Measurements from ENCODE around the gene NUDT1.

The NUDT1 gene

GRCh38 chr7:2205036-2205780 lies 36.8 kb upstream of the NUDT1 start:
- peak; percentile 14 for DNase-seq

GRCh38 chr7:2208712-2209111 lies 33.3 kb upstream of the NUDT1 start:
- DNase-seq: no peak

DNA sequence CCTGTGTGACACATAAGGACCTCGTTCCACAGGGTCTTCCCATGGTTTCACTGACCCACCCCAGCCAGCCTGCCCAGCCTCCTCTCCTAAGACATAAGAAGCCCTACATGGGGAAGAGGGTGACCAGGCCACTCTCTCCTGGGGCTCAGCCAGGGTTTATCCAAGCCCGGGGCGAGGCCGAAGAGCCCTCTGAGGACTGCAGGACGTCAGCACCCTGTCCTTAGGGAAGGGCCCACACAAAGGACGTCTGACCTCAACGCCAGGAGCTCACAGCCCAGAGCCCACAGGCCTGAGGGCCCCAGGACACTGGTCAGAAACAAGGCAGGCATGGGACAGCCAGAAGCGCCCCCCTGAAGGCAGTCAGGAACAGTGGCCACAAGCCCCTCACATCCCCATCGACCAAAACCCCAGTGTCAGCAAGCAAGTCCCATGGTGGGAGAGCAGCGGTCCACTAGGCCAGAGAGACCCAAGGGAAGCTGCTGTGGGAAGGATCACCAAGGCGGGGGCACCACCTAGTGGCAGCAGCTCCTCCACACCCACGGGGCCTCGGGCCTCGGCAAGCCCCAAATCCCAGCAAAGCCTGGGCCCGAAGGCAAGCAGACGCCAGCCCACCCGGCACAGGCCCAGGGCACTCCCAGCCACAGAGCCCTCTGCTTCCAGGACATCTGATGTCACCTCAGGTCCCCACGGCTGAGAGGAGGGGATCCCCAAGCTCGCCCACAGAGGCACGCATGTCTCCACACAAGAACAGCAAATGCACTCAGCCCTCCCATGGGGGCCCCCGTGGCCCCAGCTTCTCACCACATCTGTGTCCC lies 32.7 kb upstream of the NUDT1 start:
- DNase-seq: peak; percentile 71

DNA sequence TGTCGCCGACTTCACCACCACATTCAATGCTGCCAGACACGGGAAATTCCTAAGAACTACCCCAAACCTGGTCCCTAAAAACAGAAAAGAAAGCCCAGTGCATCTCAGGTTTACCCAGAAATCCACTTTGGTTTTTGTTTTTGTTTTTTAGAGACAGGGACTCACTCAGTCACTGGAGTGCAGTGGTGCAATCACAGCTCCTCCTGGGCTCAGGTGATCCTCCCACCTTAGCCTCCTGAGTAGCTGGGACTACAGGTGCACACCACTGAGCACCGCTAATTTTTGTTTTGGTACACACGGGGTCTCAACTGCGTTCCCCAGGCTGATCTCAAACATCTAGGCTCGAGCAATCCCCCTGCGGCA lies 32.1 kb upstream of the NUDT1 start:
- no peak for DNase-seq

DNA sequence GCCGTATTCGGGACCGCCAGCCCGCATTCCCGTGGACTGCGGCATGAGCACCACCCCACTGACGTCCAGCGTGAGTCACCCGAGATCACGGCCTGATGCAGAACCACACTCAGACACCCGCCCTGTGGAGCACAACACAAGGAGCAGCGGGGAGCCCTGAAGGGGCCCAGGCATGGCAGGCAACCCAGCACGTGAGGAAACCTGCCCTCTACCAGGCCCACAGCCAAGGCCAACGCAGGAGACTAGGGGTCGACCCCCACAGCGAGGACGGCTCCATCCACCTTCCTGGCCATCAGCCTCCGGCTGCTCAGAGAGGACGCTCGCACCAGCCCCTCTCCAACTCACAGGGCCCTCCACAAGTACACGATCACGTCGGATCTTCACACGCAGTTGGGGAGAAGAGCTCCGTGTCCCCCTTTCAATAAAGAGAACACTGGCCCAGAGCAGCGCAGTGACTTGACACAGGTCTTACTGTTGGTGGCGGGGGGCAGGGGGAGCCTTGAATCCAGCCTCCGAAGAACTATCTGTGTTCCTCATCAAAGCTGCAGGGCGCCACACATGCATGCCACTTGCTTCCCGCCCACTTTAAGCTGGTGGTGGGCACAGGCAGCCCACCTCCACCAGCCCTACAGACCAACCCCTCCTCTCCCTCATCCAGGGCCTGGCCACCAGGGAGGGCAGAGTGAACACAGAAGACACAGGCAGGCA lies 31.3 kb upstream of the NUDT1 start:
- DNase-seq: no peak

DNA sequence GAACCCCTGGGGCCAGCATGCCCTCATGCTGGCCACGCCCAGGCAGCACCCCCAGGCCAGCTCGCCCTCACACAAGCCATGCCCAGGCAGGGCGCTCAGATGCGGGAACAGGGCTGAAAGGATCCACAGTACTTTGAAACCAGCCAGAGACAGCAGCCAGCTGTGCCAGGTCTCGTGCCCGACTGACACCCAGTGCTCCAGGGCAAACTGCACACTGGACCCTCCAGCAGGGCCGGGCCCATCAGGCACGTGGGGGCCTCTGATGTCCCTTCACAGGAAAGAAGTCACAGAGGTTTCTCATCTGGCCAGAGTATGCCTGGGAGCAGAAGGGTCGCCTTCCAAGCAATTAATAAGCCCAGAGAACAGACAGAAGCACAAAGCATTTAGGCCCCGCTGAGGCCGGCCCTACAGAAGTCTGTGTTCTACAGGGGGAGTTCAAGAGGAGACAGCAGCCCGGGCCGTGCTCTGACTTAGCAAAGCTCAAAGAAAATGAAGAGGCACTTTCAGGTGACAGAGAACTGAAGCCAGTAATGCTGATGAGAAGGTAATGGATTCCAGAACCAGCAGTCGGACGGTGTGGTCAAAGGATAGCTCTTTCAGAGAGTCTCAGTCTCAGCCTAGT lies 30.7 kb upstream of the NUDT1 start:
- DNase-seq: no peak

- DNase-seq: no peak
Measured at GRCh38 chr7:2211926-2212325, 30.1 kb upstream of the NUDT1 start.

DNA sequence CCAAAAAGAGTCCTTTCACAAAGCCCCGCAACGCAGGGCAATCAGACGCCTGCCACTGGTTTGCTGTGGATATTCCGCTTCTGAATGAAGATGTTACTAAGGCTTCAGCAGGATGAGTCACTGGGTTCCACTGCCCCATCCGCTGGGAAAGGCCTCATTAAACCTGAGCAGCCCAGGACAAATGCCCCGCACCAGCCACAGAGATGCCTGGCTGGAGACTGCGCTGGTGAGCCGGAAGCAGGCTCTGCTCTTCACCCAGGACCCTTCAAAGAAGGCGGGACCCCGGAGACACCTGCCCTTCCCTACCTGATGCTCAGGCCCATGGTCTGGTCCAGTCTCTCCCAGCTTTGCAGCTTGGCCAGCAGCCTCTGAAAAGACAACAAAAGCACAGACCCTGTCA lies 29.1 kb upstream of the NUDT1 start:
- no peak for DNase-seq

DNA sequence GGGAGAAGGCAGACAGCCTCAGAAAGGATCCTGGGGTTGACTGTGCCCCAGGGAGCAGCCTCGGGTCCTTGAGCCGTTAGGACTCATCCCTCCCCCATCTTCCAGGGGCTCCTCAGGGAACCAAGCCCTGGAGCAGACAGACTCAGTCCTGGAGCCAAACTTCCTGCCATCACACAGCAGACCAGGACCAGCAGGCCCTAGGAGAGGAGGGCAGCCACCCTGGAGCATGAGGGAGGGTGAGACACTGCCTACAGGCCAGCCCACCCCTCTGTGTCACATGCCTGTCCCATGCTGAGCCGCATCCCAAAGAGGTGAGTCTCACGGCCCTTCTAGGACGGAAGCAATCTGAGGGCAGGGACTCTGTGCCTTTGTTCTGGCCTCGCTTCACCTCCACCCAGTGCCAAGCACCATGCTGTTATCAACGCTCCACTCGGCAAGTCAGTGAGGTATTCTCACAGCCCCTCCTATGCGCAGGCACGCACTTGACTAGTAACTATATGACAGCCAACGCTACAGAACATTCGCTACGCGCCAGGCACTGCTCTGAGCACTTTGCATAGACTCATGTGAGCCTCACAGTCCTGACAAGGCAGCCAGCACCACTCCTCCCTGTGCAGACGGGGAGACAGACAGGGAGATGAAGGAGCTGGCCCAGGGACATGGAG lies 28.3 kb upstream of the NUDT1 start:
- DNase-seq: no peak

- DNase-seq: no peak
Measured at GRCh38 chr7:2214636-2215035, 27.4 kb upstream of the NUDT1 start.

DNA sequence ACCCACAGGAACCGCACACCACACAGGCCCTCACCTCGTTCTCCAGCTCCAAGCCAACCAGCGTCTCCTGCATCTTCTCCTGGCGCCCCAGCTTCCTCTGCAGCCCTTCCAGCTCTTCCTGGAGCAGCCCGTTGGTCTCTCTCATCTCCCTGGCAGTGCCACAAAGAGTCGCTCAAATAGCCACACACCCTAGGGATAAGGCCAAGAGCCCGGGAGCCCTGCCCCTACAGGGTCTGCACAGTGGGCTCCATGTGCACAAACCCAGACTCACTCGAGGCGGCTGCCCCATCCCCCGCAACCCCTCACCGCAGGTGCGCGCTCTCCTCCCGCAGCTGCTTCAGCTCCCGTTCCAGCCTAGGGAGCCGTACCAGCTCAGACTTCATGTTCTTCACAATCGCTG lies 26.2 kb upstream of the NUDT1 start:
- DNase-seq: no peak

DNA sequence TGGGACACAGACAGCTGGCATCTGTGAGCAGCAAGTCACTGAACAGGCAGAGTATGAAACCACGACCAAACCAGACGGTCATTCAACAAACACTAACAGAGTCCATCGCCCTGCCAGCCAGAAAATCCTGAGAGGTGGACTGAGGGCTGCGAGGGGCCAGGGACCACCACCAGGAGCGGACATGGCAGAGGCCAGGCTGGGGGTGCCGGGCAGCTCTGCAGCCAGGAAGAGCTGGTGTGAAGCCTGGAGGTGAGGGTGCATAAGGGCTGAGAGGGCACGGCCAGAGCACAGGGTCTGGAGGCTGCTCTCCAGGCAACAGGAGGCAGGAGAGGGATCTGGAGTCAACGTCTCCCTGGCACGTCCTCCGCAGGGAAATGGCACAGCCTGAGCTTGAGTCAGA lies 24.8 kb upstream of the NUDT1 start:
- DNase-seq: no peak

- no peak for DNase-seq
Measured at GRCh38 chr7:2217716-2218443, 24.1 kb upstream of the NUDT1 start.

DNA sequence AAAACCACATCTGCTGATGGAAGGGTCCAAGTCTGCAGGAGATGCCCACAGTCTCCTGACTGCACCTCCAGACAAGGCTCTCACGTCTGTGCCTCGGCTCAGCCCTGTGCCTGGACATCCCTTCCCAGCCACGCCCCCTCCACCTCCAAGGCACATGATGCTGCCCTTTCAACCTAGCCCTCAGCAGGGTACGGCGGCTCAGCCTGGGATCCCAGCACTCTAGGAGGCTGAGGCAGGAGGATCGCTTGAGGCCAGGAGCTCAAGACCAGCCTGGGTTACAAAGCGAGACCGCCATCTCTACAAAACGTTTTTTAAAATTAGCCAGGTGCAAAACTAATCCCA lies 23.6 kb upstream of the NUDT1 start:
- no peak for DNase-seq

DNA sequence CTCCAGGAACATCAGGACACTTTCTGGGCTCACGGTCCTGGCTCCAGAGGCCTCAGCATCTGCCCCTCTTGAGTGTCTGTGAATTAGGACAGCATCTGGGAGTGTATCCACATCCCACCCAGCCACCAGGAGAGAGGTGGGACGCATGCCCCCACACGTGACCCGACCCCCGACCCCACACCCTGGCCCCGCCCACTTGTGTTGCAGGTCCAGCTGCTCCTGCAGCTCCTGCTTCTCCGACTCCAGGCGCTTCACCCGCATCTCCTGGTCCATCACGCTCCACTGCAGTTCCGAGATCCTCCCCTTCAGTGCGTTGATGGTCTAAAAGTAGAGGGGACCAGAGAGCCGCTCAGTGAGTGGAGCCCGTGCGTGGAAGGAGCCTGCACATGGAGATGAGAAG lies 22.9 kb upstream of the NUDT1 start:
- no peak for DNase-seq

GRCh38 chr7:2219606-2220005 lies 22.4 kb upstream of the NUDT1 start:
- no peak for DNase-seq

DNA sequence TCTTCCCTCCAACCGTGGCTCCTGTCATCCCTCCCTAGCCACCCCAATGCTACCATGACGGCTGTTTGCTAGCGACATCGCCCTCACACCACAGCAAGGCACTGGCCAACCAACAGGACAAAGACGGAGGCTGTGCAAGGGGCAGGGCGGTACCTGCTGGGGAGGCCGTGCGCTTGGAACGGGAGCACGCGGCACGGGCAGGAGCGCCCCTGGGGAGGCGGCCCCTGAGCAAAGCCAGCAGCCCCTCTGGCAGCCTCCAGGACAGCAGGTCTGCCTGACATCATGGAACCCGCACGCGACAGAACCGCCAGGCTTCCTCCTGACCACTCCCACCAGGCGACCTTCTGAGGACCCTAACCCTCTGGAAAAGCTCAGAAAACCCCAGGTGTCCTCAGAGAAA lies 22.0 kb upstream of the NUDT1 start:
- no peak for DNase-seq

- DNase-seq: no peak
Measured at GRCh38 chr7:2220506-2220905, 21.5 kb upstream of the NUDT1 start.

DNA sequence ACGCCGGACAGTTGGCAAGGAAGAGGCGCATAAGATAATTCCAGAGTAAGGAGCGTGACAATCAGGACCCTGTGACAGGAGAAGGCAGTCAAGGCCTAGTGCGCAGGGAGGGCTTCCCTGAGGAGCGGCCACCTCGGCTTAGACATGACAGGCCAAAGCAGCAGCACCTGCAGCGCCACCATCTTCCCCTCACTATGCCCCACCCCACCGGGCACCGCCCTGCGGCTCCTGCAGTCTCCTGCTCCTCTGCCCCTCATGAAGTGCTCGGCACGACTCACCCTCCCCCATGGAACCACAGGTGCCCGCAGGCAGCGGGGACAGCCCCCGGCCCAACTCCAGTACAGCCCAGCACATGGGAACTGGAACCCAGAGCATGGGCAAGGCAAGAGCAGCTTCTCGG lies 21.1 kb upstream of the NUDT1 start:
- no peak for DNase-seq

GRCh38 chr7:2222516-2222915 lies 19.5 kb upstream of the NUDT1 start:
- no peak for DNase-seq

DNA sequence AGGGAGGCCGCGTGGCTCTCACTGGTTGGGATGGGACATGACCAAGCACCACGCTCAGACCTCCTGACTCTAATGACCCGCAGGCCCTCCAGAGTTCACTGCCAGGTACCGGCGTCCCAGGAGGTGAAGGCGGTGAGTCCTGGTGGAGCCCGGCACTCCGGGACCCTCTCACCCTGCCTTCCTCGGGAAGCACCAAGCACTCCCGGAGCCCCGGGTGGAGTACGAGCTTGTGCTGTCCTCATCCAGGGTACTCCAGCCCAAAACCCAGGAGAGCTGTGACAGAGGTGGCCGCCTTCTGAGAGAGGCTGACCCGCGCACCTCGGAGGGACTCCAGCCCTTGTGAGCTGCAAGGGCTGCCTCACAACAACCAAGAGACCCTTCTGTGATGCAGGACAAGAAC lies 18.7 kb upstream of the NUDT1 start:
- no peak for DNase-seq

DNA sequence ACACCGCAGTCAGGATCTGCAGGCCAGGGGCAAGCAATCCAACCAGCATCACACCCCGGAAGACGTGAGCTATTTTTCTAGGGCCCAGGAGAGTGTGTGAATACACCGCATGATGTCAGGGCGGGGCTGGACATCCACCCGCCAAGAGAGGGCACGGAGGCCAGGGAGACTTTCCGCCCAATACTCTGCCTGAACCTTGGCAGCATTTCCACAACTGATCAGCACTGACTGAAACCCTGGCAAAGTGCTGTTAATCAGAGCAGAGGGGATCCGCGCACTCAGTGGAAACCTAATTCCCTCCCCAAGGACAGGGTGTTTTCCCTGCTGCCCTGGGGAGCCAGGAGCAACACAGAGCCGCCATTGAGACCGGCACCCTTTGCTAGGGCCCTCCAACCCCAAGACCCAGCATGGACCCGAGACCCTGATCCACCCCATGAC lies 17.5 kb upstream of the NUDT1 start:
- DNase-seq: no peak

All from fibroblast of skin of right quadriceps (primary cell).